SH-SY5Y (cell line): ENCODE data around the gene ILF2.

Source experiments
- GATA2 ChIP-seq: IDR thresholded peaks from 2 replicates; pipeline ENCODE4 v1.6.1; 2011; ENCODE audit warnings: mild to moderate bottlenecking, low read depth, low read length
- GATA3 ChIP-seq: IDR thresholded peaks from 2 replicates; pipeline ENCODE4 v1.6.1; 2011; ENCODE audit warnings: low read depth, mild to moderate bottlenecking, low read length, moderate library complexity

DNA sequence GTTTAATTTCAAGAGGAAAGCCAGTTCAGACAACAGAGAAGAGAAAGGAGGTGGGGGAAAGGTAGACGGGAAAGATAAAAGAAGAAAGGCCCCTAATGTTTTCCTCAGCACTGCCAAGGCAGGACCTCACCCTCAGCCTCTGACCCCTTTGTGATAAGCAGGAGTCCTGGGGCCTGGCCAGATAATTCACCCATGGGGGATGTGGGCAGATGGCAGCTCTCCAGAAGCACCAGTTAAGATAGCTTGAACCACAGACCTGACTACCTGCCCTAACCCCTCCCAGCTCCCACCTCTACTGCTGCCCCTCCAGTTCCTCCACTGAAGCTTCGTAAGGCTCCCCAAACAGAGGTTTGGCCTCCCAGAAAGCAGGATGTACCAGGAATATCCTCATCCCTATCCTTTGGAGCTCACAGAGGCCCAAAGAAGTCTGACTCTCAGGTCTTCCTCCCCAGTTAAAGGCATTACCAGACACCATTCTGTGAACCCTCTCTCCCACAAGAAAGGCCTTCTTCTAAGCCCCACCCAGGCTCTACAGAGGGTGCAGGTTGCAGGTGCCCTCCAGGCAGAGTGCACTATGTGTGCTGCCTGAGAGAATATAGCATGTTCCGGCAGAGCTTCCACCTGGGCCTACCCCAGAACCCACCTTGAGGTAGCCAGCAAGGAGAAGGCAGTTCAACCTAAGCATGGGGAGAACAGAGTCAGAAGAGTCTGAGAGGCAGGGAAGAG, 21.5 kb downstream of the ILF2 start:
- TF ChIP-seq GATA3, result no peak
- no peak for TF ChIP-seq GATA2
